Adrenal gland (tissue), 12 donors: ENCODE data around the gene PXN. TPM values are rescaled to one million over a fixed set of nuclear protein-coding genes. Genes with fewer than 3 reads are reported as not detected.

Experiments
- DNase-seq, 7 donors: peaks; one replicate each; pipeline ENCODE4 v3.0.0-alpha.2; 2019 to 2020
- H3K27ac ChIP-seq, 5 donors: fragments of 200-600 bp; sonication (generic) in 4 of 5; 1 replicate in 3 of 5; 2 replicates in 2 of 5; pipeline versions ENCODE4 v1.5.1 to v1.8.0; 2016 to 2020; ENCODE audit warnings: mild to moderate bottlenecking in 1 of 5
- H3K27me3 ChIP-seq: fragments of 200-600 bp; 2 replicates; pipeline ENCODE4 v1.8.0; 2021
- H3K36me3 ChIP-seq, 2 donors: fragments of 200-600 bp; replicated peaks in 1 of 2; 1 replicate in 1 of 2; 2 replicates in 1 of 2; pipeline versions ENCODE4 v1.5.1 to v1.8.0; 2018 to 2022
- H3K4me1 ChIP-seq, 2 donors: fragments of 200-600 bp; replicated peaks in 1 of 2; 1 replicate in 1 of 2; 2 replicates in 1 of 2; pipeline versions ENCODE4 v1.5.1 to v1.8.0; 2018 to 2021
- H3K4me3 ChIP-seq, 4 donors: fragments of 200-600 bp; sonication (generic) in 3 of 4; one replicate each; pipeline ENCODE4 v1.5.1; 2016 to 2018
- H3K9me3 ChIP-seq, 3 donors: fragments of 200-600 bp; sonication (generic) in 1 of 3; replicated peaks in 1 of 3; 1 replicate in 2 of 3; 2 replicates in 1 of 3; pipeline versions ENCODE4 v1.5.1 to v1.8.0; 2016 to 2021
- POLR2A ChIP-seq, 2 donors: fragments of 450-650 bp; IDR thresholded peaks; one replicate each; pipeline ENCODE4 v1.6.1; 2017; ENCODE audit warnings: antibody characterized with exemption in 2 of 2, mild to moderate bottlenecking in 2 of 2, moderate library complexity in 1 of 2
- WGBS, 4 donors: extraction: QIAGEN DNeasy Blood & Tissue Kit in 2 of 4; methylation state at CpG; one replicate each; pipeline versions ENCODE4 v1.1.5 to v1.1.7; 2013 to 2017; 5-methylcytosine and 5-hydroxymethylcytosine counted together
- intact Hi-C, 2 donors: fragments of 100-400 bp; cut with DNase I; formaldehyde crosslinking; loops; one replicate each; pipeline versions ENCODE4 v1.14.1 to v1.15.0; 2022 to 2023
- polyA plus RNA-seq, 3 donors: library from polyadenylated mRNA; stranded (reverse); fragments of 200-250 nt in 2 of 3; fragments of 350-450 nt in 1 of 3; fragmentation: Illumina TruSeq in 1 of 3; extraction: RNeasy Lipid Tissue Mini Kit (QIAGEN cat#74804) in 1 of 3; gene quantifications; one replicate each; pipeline ENCODE4 v1.2.3, GENCODE V29; 2013 to 2014
- total RNA-seq, 9 donors: library from RNA; depleted of rRNA in 4 of 9; stranded (reverse); fragments of >200 nt in 4 of 9; fragments of 120-200 nt in 1 of 9; fragmentation: NEBNext Ultra II Directional in 1 of 9; extraction: Animal tissue kit (Norgen Biotek cat#: 25700) in 1 of 9; gene quantifications; one replicate each; pipeline versions ENCODE4 v1.1.0 to v1.2.4, GENCODE V29; 2013 to 2023
- TF ChIP-seq, protein P1 (sequence below), 6 experiments: fragments of 450-650 bp in 4 of 6; fragments of 200-600 bp in 2 of 6; sonication (generic) in 1 of 6; IDR thresholded peaks; 1 replicate in 5 of 6; 2 replicates in 1 of 6; pipeline versions ENCODE4 v1.5.1 to v1.8.0; 2016 to 2021; ENCODE audit warnings: antibody characterized with exemption in 6 of 6, mild to moderate bottlenecking in 2 of 6, moderate library complexity in 1 of 6
- donor health status: healthy with polysubstance abuse.
- donor health status: Bipolar disorder and iron deficiency.
- donor health status: DM: yes; HTN: yes; CAD: no.
- donor health status: DM: no; HTN: no; CAD: no.
- donor health status: DM: no; HTN: no; CAD: no.
- donor health status: DM: yes; HTN: yes; CAD: no.

PXN gene
- total and polyA plus RNA-seq, 12 donors: 12.5 to 156 (median 92.4) TPM

DNA sequence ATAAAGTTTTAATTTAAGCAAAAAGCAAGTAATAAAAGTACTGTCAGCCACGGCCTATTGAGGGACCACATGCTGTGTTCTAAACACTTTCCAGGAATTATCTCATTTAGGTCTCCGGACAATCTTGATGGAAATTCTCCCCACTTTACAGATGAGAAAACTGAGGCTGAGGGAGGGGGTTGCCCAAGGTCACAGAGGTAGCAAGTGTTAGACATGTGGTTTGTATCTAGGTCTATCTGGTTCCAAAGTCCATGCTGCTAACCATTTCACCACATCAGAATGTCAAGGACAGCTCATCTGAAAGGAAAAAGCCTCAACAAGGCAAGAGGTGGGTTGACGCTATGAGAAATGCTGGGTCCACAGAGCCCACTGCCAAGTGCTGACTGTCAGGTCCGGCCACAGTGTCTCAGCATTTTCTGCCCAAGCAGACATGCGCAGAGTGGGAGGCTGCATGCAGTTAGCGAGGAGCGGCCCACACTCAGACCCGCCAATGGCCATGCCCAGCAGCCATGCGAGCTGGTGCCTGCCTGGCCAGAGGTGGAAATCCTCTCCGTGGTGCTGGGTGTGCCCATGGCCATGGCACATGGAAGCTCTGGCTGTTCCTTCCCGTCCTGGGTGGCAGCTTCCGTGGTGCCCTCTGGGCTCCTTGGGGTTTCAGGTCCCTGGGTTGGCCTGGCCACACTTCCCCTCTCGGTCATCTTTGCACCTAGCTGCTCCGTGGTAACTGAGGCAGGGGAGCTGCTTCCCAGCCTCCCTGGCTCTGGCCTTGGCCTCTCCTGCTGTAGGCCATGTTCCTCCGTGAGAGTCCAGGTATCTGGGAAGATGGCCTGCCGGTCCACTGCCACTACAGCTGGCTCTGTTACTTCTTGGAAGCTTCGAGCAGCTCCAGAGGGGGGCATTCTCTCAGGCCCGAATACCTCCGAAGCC, 46.6 kb downstream of the PXN start:
- Histone ChIP-seq H3K4me3 (no peak overlapping the region), H3K27me3 (no peaks in the 10 kb centered on the region), H3K4me1 (peaks cover 0 to 9% of the 10 kb centered on the region in 2 donors), H3K9me3 (no peaks in the 10 kb centered on the region), H3K27ac (peak overlapping the region in 2 of 5 donors; percentile 42 to 55), H3K36me3 (peaks cover 0 to 85% of the 10 kb centered on the region in 2 donors)
- 82 to 86% (median 83%) methylated on average over 11 to 19 of the region's 19 CpGs for WGBS, 4 donors
- TF ChIP-seq, protein P1, sequence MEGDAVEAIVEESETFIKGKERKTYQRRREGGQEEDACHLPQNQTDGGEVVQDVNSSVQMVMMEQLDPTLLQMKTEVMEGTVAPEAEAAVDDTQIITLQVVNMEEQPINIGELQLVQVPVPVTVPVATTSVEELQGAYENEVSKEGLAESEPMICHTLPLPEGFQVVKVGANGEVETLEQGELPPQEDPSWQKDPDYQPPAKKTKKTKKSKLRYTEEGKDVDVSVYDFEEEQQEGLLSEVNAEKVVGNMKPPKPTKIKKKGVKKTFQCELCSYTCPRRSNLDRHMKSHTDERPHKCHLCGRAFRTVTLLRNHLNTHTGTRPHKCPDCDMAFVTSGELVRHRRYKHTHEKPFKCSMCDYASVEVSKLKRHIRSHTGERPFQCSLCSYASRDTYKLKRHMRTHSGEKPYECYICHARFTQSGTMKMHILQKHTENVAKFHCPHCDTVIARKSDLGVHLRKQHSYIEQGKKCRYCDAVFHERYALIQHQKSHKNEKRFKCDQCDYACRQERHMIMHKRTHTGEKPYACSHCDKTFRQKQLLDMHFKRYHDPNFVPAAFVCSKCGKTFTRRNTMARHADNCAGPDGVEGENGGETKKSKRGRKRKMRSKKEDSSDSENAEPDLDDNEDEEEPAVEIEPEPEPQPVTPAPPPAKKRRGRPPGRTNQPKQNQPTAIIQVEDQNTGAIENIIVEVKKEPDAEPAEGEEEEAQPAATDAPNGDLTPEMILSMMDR (IDR thresholded peaks at IDR 0.05): no peak
- intact Hi-C loops: no loop called here
- DNase-seq: peak in 2 of 7 donors; percentile 49 to 51

DNA sequence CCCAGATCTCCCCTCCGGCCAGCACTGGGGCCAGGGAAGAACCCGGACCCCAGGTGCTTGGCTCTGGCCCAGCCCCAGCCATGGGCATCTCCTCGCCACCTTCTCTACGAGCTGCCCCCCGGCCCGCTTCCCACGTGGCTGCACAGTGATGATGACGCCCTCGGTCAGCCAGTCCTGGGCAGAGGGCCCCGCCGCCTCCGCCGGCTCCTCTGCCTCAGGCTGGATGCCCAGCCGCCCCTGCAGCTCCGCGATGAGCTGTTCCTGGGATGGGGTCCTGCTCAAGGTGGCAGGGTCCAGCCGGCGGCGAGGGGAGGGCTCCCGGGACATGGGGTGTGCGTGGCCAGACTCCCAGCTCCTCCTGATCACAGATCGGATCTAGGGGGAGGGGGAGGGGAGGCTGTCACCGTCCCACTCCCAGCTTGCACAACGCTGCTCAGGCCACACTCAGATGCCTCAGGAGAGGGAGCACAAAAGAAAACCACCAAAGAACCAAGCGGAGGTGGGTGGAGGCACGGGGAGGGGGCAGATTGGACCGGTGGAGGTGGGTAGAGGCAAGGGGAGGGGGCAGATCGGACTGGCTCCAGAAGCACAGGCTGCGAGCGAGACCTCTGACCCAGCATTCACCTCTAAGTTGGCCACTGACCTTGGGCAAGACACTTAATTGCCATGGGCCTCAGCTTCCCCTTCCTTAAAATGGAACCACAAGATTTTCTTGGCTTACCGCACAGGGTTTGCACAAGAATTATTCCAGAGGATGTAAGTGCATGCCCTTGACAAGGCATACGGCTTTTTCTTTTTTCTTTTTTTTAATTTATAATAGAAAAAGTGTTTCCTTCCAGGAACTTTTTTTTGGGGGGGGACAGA, 48.6 kb downstream of the PXN start:
- DNase-seq: no peak
- peaks cover 0 to 85% of the 10 kb centered on the region in 2 donors for H3K36me3 ChIP-seq

DNA sequence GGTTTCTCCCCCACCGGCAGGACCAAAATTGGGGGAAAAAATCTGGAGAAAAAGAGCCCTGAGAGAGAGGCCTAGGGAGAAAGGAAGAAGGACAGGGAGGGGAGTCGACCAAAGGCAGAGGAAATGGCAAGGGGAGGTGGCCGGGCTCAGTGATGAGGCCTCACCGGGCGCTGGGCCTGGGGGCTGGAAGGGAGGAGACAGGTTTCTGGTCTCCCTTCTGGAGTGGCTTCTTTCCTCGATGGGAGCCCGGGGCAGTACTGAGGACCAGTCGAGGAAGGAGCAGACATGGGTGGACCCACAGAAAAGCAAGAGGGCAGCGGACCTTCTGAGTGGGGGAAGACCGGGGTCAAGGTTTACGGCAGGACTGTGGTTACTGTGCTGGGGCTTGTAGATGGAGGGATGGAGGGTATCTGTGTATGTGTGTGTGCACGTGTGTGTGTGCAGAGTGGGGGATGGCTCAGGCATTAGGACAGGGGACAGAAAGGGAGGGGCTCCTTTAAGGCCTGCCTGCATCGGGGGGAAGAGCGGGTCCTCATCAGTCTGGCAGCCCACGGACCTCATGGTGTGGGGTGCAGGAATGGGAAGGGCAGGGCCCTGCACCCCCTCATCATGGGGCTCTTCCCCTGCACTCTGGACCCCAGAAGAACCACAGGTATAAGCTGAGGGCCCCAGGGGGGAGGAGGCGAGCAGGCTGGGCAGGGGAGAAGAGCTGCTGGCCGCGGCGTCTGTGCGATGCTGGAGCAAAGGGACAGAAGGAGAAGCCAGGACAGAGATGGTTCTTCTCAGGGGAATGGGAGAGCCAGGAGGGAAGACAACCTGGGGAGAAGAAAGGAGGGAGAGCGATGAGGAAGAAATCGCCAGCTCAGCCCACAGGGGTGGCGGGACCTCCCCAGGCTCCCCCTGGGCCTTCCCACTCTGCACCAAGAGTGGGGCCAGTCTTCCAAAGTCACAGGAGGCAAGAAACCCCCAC, 49.5 kb downstream of the PXN start:
- TF ChIP-seq POLR2A (IDR thresholded peaks at IDR 0.05): no peak
- TF ChIP-seq, protein P1 (IDR thresholded peaks at IDR 0.05): no peak

More for the DNA sequence above, 48.6 kb downstream of the PXN start:
- no peak for TF ChIP-seq POLR2A (IDR thresholded peaks at IDR 0.05)
- TF ChIP-seq, protein P1 (IDR thresholded peaks at IDR 0.05): no peak
- no peaks in the 10 kb centered on the region for H3K9me3 ChIP-seq
- 83 to 85% (median 84%) methylated on average over 10 to 32 of the region's 32 CpGs for WGBS, 4 donors
- H3K27me3 ChIP-seq: no peaks in the 10 kb centered on the region
- intact Hi-C loops: no loop called here
- H3K4me3 ChIP-seq: no peak overlapping the region
- H3K27ac ChIP-seq: no peak overlapping the region
- peaks cover 0 to 9% of the 10 kb centered on the region in 2 donors for H3K4me1 ChIP-seq

More for the DNA sequence above, 49.5 kb downstream of the PXN start:
- peaks cover 0 to 6% of the 10 kb centered on the region in 2 donors for H3K4me1 ChIP-seq
- no peak overlapping the region for H3K27ac ChIP-seq
- H3K9me3 ChIP-seq: no peaks in the 10 kb centered on the region
- no peaks in the 10 kb centered on the region for H3K27me3 ChIP-seq
- no peak for DNase-seq
- WGBS, 4 donors: 84 to 89% (median 86%) methylated on average over 17 to 23 of the region's 23 CpGs
- H3K36me3 ChIP-seq: peaks cover 0 to 85% of the 10 kb centered on the region in 2 donors
- intact Hi-C loops: no loop called here
- no peak overlapping the region for H3K4me3 ChIP-seq
